Hepatocyte (in vitro differentiated cells): ENCODE data around the gene AOPEP.

ENCODE experiments used
- EZH2 ChIP-seq: fragments of 200-600 bp; sonication (generic); IDR thresholded peaks from 2 replicates; pipeline ENCODE4 v1.6.1; 2016; ENCODE audit warnings: antibody characterized with exemption, mild to moderate bottlenecking, borderline replicate concordance
- TF ChIP-seq, protein P1 (sequence below): fragments of 200-600 bp; sonication (generic); IDR thresholded peaks from 2 replicates; pipeline ENCODE4 v1.5.1; 2016; ENCODE audit warnings: antibody characterized with exemption, mild to moderate bottlenecking; ENCODE audit not compliant: poor library complexity

DNA sequence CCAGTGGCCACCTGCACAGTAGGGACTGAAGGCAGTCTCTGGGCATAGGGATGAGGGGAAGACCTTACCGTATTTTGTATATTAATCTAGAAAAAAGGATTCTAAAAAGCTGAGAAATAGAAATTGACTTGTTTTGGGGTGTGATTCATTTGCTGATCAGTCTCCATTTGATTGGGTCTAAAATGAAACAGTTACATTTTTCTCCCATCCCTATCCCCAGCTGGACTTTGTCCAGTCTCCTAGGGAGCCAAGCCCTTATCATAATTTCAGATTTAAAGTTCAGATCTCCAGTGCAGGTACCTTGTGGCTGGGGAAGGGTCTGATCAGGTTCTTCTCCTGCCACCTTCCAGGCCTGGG lies 350.2 kb downstream of the AOPEP start:
- TF ChIP-seq, protein P1, sequence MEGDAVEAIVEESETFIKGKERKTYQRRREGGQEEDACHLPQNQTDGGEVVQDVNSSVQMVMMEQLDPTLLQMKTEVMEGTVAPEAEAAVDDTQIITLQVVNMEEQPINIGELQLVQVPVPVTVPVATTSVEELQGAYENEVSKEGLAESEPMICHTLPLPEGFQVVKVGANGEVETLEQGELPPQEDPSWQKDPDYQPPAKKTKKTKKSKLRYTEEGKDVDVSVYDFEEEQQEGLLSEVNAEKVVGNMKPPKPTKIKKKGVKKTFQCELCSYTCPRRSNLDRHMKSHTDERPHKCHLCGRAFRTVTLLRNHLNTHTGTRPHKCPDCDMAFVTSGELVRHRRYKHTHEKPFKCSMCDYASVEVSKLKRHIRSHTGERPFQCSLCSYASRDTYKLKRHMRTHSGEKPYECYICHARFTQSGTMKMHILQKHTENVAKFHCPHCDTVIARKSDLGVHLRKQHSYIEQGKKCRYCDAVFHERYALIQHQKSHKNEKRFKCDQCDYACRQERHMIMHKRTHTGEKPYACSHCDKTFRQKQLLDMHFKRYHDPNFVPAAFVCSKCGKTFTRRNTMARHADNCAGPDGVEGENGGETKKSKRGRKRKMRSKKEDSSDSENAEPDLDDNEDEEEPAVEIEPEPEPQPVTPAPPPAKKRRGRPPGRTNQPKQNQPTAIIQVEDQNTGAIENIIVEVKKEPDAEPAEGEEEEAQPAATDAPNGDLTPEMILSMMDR = no peak
- TF ChIP-seq EZH2 = no peak
